SK-MEL-5 (cell line): ENCODE data around the gene CFB. TPM values are rescaled to one million over a fixed set of nuclear protein-coding genes. Genes with fewer than 3 reads are reported as not detected.
A peak's percentile ranks its signal among the peaks of the same experiment; 100 is the strongest.

Experiments
- DNase-seq: peaks from one replicate; pipeline ENCODE4 v3.0.0-alpha.2; 2016; ENCODE audit warnings: low read depth, low spot score
- in situ Hi-C: cut with HindIII; loops from 2 replicates; pipeline ENCODE4 v1.10.0; 2016; ENCODE audit warnings: low sequenced_read_pairs, high pct_unique_total_duplicates, low pct_unique_long_range_greater_than_20kb
- total RNA-seq: library from RNA; depleted of rRNA; stranded (reverse); fragments of >200 nt; shearing (Covaris generic); gene quantifications from 2 replicates; pipeline ENCODE4 v1.2.3, GENCODE V29; 2014

The CFB gene
- total RNA-seq, 1 experiment from 2014 or later: not detected

GRCh38 chr6:31940256-31940664 is 5.6 kb upstream of the CFB start:
- in situ Hi-C loops: no loop called here
- DNase-seq: no peak

DNA sequence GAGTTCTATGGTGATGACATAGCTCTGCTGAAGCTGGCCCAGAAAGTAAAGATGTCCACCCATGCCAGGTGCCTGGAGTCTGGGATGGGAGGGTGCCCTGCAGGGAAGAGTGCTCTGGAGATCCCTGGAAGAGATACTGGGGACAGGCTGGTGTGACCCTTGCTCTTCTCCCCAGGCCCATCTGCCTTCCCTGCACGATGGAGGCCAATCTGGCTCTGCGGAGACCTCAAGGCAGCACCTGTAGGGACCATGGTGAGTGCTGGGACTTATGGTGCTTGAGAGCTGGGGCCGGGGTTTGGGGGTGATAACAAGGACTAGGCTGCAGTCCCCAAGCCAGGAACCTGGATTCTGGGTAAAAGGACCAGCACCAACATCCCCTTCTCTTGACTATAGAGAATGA is 2.2 kb upstream of the CFB start:
- in situ Hi-C loops: no loop called here
- DNase-seq: no peak

- DNase-seq: no peak
- in situ Hi-C loops: no loop called here
Observed at GRCh38 chr6:31945154-31945506, 765 bp upstream of the CFB start.

DNA sequence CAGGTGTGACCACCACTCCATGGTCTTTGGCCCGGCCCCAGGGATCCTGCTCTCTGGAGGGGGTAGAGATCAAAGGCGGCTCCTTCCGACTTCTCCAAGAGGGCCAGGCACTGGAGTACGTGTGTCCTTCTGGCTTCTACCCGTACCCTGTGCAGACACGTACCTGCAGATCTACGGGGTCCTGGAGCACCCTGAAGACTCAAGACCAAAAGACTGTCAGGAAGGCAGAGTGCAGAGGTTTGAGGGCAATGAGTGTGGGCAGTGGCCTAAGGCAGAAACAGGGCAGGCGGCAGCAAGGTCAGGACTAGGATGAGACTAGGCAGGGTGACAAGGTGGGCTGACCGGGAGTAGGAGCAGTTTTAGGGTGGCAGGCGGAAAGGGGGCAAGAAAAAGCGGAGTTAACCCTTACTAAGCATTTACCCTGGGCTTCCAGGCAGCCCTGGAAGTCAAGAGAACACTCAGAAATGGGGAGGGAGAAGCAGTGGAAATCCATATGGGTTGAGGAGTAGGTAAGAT is 533 bp downstream of the CFB start:
- in situ Hi-C loops: no loop called here
- DNase-seq: no peak

GRCh38 chr6:31947070-31947675 is 1.3 kb downstream of the CFB start:
- in situ Hi-C loops: no loop called here
- no peak for DNase-seq

DNA sequence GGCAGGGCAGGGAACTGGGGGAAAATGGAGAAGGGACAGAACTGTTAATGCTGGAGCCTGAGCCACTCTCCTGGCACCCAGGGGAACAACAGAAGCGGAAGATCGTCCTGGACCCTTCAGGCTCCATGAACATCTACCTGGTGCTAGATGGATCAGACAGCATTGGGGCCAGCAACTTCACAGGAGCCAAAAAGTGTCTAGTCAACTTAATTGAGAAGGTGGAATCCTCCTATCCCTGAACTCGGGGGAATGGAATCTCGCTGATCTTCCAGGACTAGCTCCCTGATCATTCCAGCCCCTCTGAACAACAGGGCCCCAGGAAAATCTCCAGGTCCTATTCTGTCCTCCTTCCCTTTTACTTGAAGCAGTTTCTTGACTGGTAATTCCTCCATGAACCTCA is 2.0 kb downstream of the CFB start:
- DNase-seq: no peak
- in situ Hi-C loops: no loop called here

- DNase-seq: no peak
- in situ Hi-C loops: no loop called here
Observed at GRCh38 chr6:31948306-31948705, 2.4 kb downstream of the CFB start.

DNA sequence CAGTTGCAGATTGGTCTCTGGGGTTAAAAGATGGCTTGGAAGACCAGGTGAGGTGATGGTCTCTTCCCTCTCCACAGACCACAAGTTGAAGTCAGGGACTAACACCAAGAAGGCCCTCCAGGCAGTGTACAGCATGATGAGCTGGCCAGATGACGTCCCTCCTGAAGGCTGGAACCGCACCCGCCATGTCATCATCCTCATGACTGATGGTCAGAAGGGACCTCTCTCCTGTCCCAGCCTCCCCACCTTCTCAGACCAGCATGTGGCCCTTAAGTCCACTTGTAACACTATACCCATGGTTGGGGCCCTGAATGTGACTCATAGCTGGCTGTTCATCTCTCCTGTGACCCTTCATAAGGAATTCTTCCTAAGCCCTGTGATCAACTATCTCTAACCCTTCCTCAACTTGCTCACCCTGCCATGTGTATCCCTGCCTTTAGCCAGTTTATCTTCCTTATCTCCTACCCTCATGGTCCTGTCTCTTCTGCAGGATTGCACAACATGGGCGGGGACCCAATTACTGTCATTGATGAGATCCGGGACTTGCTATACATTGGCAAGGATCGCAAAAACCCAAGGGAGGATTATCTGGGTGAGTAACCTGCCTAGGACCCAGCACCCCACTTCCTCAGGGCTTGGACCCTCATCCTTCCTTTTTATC is 3.0 kb downstream of the CFB start:
- in situ Hi-C loops: no loop called here
- DNase-seq: no peak

GRCh38 chr6:31949926-31950548 is 4.1 kb downstream of the CFB start:
- in situ Hi-C loops: no loop called here
- no peak for DNase-seq

- peak; percentile 76 for DNase-seq
- in situ Hi-C loops: no loop called here
Observed at GRCh38 chr6:31952140-31952805, 6.4 kb downstream of the CFB start.

- in situ Hi-C loops: no loop called here
- DNase-seq: no peak
Observed at GRCh38 chr6:31952890-31953289, 7.0 kb downstream of the CFB start.

DNA sequence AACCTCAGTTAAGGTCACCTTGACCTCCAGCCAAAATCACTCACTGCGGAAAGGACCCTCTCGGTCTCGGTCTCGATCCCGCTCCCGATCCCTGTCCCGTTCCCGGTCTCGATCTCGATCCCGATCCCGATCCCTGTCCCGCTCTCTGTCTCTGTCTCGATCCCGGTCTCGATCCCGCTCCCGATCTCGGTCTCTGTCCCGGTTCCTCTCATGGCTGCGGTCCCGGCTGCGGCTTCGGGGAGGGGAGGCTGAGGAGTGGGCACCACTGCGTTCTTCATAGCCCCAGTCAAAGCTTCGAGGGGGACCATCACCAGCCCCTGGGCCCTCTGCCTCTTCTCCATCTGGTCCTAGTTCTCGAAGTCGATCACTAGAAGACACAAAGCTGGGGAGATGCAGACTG is 8.6 kb downstream of the CFB start:
- in situ Hi-C loops: no loop called here
- no peak for DNase-seq

- in situ Hi-C loops: no loop called here
- no peak for DNase-seq
Observed at GRCh38 chr6:31956796-31957195, 10.9 kb downstream of the CFB start.

DNA sequence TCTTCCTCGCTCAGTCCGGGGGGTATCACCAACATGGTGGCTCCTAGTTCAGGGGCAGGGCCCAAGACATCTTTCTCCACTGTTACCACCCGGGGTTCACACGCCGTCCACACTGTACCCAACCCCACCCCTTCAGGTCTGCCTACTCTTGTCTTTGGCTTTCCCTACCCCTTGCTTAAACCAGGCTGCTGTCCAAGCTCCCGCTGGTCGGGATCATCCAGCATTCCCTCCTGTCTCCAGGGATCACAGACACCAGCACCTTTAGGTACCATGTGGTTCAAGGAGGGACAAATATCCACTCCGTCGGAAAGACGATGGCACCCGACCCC is 12.5 kb downstream of the CFB start:
- in situ Hi-C loops: no loop called here
- DNase-seq: no peak

DNA sequence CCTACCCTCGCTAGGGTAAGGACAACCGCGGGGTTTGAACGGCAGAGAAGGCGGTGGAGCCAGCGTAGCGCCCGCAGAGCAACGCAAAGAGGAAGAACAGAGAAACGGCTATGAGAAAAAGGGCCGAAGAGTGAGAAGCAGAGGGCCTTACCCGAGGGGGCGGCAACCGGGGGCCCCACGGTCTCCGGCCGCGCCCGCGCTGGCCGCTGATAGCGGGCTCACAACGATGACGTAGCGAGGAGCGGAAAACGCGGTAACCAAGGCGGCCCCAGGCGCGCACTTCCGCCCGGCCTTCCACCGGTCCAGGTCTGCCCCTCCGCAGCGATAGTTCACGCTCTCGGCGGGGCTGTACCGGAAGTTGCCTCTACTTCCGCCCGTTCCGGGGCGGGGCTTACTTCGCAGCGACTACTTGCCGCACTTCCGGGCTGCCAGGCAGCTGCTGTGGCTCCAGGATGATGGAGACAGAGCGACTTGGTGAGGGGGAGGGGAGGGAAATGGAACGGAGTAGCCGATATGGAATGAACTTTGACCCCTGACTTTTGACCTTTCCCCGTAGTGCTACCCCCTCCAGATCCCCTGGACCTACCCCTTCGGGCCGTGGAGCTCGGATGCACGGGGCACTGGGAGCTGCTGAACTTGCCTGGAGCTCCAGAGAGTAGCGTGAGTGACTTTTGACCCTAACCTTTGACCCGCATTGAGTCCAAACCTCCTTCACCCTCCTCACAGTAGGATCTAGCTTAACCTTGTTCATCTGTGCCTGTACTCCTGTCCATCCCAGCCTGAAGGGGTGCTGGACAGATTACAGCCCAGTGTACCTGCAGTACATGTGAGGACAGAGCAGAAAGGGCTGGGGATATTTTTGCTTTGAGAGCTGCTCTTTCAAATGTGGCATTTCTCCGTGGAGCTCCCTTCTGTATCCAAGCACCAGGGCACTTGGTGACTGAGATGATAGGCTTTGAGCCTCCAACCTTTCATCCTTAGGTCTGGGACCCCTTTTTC is 13.1 kb downstream of the CFB start, which contains the start of the genes NELFE and SKIC2:
NELFE (minus strand) TSS at position 231 of the 999 bp plus-strand sequence. CDS start 525 bp downstream, outside the sequence.
SKIC2 (plus strand) TSS at position 435 of the 999 bp plus-strand sequence; CDS start at position 453, 18 bp downstream.
- peak; percentile 98 for DNase-seq
- in situ Hi-C loops: no loop called here

- DNase-seq: no peak
- in situ Hi-C loops: no loop called here
Observed at GRCh38 chr6:31961616-31962015, 15.7 kb downstream of the CFB start.

DNA sequence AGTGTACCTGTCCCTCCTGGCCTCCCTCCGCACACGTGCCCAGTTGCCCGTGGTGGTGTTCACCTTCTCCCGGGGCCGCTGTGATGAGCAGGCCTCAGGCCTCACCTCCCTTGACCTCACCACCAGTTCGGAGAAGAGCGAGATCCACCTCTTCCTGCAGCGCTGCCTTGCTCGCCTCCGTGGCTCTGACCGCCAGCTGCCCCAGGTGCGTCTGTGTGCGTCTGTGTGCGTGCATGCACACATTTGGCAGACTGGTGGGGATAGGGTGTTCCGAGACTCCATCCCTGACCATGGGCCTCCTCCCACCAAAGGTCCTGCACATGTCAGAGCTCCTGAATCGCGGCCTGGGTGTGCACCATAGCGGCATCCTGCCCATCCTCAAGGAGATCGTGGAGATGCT is 18.0 kb downstream of the CFB start:
- no peak for DNase-seq
- in situ Hi-C loops: no loop called here
